ENCODE measurements around the gene CAMTA1. TPM values are rescaled to one million over a fixed set of nuclear protein-coding genes. Genes with fewer than 3 reads are reported as not detected.

Gene CAMTA1
- polyA plus RNA-seq, 1 of the 3 experiments (the other 2 are of a cell fraction): 63.1 TPM

GRCh38 chr1:6782151-6782550, 3.1 kb upstream of the CAMTA1 start:
- Histone ChIP-seq H3K4me3 (ENCODE audit: low read depth in 2 of 2, low read length in 1 of 2) (no peak overlapping the region), H3F3A (replicated peaks; ENCODE audit: insufficient read depth) (peaks cover 6% of the 10 kb centered on the region), H3K27ac (ENCODE audit: low read depth in 2 of 2, low read length in 1 of 2) (no peak overlapping the region), H3K9me3 (no peaks in the 10 kb centered on the region), H3K9me2 (no peaks in the 10 kb centered on the region), H3K36me3 (replicated peaks in 1 of 2; ENCODE audit: control insufficient read depth in 1 of 2, insufficient read depth in 2 of 2, low read length in 1 of 2) (no peaks in the 10 kb centered on the region), H4K20me1 (ENCODE audit: insufficient read depth) (peaks cover 10% of the 10 kb centered on the region), H3K4me1 (ENCODE audit: control insufficient read depth in 1 of 2, insufficient read depth in 2 of 2, low read depth in 1 of 2, low read length in 1 of 2) (peaks cover 0 to 11% of the 10 kb centered on the region in 2 experiments; a peak in 3 of 4 replicates), H3K27me3 (ENCODE audit: insufficient read depth) (no peaks in the 10 kb centered on the region), H3K9ac (no peak overlapping the region), H3K79me2 (ENCODE audit: insufficient read depth) (peaks cover 19% of the 10 kb centered on the region), H2AFZ (ENCODE audit: low read depth) (no peak overlapping the region), H3K4me2 (no peak overlapping the region)
- ChIA-PET POLR2A (no interaction called here), CTCF (no interaction called here)
- DNase-seq: no peak
- WGBS (ENCODE audit: low lambda C conversion rate): 93% methylated on average over 6 of the region's 6 CpGs
- TF ChIP-seq SIN3A (IDR thresholded peaks at IDR 0.05; ENCODE audit: borderline replicate concordance, low read depth, low read length): no peak

- Histone ChIP-seq H4K20me1 (ENCODE audit: insufficient read depth) (peaks cover 17% of the 10 kb centered on the region), H3K36me3 (replicated peaks in 1 of 2; ENCODE audit: control insufficient read depth in 1 of 2, insufficient read depth in 2 of 2, low read length in 1 of 2) (peaks cover 0 to under 1% of the 10 kb centered on the region in 2 experiments), H2AFZ (ENCODE audit: low read depth) (no peak overlapping the region), H3K9me2 (no peaks in the 10 kb centered on the region), H3F3A (replicated peaks; ENCODE audit: insufficient read depth) (peaks cover 6% of the 10 kb centered on the region), H3K4me1 (ENCODE audit: control insufficient read depth in 1 of 2, insufficient read depth in 2 of 2, low read depth in 1 of 2, low read length in 1 of 2) (peaks cover 0 to 14% of the 10 kb centered on the region in 2 experiments; a peak in 3 of 4 replicates), H3K9ac (peak overlapping the region; percentile 88; the same call in 1 of the 2 replicates), H3K4me2 (peak overlapping the region; percentile 74; the same call in 1 of the 2 replicates), H3K79me2 (ENCODE audit: insufficient read depth) (peaks cover 30% of the 10 kb centered on the region), H3K9me3 (no peaks in the 10 kb centered on the region), H3K4me3 (ENCODE audit: low read depth in 2 of 2, low read length in 1 of 2) (peak overlapping the region in 1 of 2 experiments; percentile 84; a peak in 2 of 4 replicates), H3K27ac (ENCODE audit: low read depth in 2 of 2, low read length in 1 of 2) (peak overlapping the region in 1 of 2 experiments; percentile 96; a peak in 1 of 4 replicates), H3K27me3 (ENCODE audit: insufficient read depth) (no peaks in the 10 kb centered on the region)
- 98% methylated on average over 4 of the region's 4 CpGs for WGBS (ENCODE audit: low lambda C conversion rate)
- TF ChIP-seq SIN3A (IDR thresholded peaks at IDR 0.05; ENCODE audit: borderline replicate concordance, low read depth, low read length) (no peak), TAF1 (IDR thresholded peaks at IDR 0.05; ENCODE audit: borderline replicate concordance, low read depth, low read length) (no peak), POLR2AphosphoS5 (IDR thresholded peaks at IDR 0.05; ENCODE audit: low read depth, low read length) (no peak), FOXM1 (IDR thresholded peaks at IDR 0.05; ENCODE audit: low read depth) (no peak), CTCF (IDR thresholded peaks at IDR 0.05) (peak; percentile 25), NRF1 (IDR thresholded peaks at IDR 0.05; ENCODE audit: low read depth, low read length) (no peak), RFX5 (IDR thresholded peaks at IDR 0.05; ENCODE audit: low read length) (no peak)
- POLR2A ChIA-PET: no interaction called here
- CTCF ChIA-PET: no interaction called here
- no peak for DNase-seq
These were observed 2.0 kb upstream of the CAMTA1 start for GRCh38 chr1:6783221-6783620.

GRCh38 chr1:6783936-6784559, 1.2 kb upstream of the CAMTA1 start:
- WGBS (ENCODE audit: low lambda C conversion rate): 1% methylated on average over 21 of the region's 40 CpGs
- peak overlapping the region; percentile 94 for H2AFZ ChIP-seq (ENCODE audit: low read depth)
- H3K9me2 ChIP-seq: no peaks in the 10 kb centered on the region
- TF ChIP-seq FOXM1 (IDR thresholded peaks at IDR 0.05; ENCODE audit: low read depth) (no peak), JUND (IDR thresholded peaks at IDR 0.05) (0 out of 2 replicates have a peak, but pooled peaks have one; percentile 49), ZBTB33 (IDR thresholded peaks at IDR 0.05; ENCODE audit: borderline replicate concordance, low read depth) (no peak), EP300 (IDR thresholded peaks at IDR 0.05; ENCODE audit: borderline replicate concordance in 1 of 2, low read depth in 1 of 2, low read length in 1 of 2) (0 out of 4 replicates have a peak, but pooled peaks of 1 of the 2 experiments have one; percentile 6)
- H3K27me3 ChIP-seq (ENCODE audit: insufficient read depth): no peaks in the 10 kb centered on the region
- peaks cover 38% of the 10 kb centered on the region for H3K79me2 ChIP-seq (ENCODE audit: insufficient read depth)
- POLR2A ChIA-PET: interaction anchor here (1.2 kb wide), 1 partner anchor 82 kb away, joined by 4 read pairs; the partner anchor contains the start of gene DNAJC11
- H3K9ac ChIP-seq: peak overlapping the region; percentile 88
- no peaks in the 10 kb centered on the region for H3K9me3 ChIP-seq
- peak overlapping the region; percentile 74 for H3K4me2 ChIP-seq
- peak overlapping the region; percentile 79 to 84 for H3K4me3 ChIP-seq (ENCODE audit: low read depth in 2 of 2, low read length in 1 of 2)
- H4K20me1 ChIP-seq (ENCODE audit: insufficient read depth): peaks cover 25% of the 10 kb centered on the region
- H3K27ac ChIP-seq (ENCODE audit: low read depth in 2 of 2, low read length in 1 of 2): peak overlapping the region; percentile 92 to 96
- peaks cover 0 to 14% of the 10 kb centered on the region in 2 experiments; a peak in 3 of 4 replicates for H3K4me1 ChIP-seq (ENCODE audit: control insufficient read depth in 1 of 2, insufficient read depth in 2 of 2, low read depth in 1 of 2, low read length in 1 of 2)
- no peak for DNase-seq
- CTCF ChIA-PET: interaction anchor here (1.4 to 2.6 kb wide), 3 partner anchors 64 to 863 kb away, joined by 5 to 10 read pairs (median 7); no protein-coding TSS in a partner anchor
- H3F3A ChIP-seq (replicated peaks; ENCODE audit: insufficient read depth): peaks cover 6% of the 10 kb centered on the region
- H3K36me3 ChIP-seq (replicated peaks in 1 of 2; ENCODE audit: control insufficient read depth in 1 of 2, insufficient read depth in 2 of 2, low read length in 1 of 2): peaks cover 3% of the 10 kb centered on the region in 2 experiments
